ENCODE measurements around the gene ZEB1. TPM values are rescaled to one million over a fixed set of nuclear protein-coding genes. Genes with fewer than 3 reads are reported as not detected.
A peak's percentile ranks its signal among the peaks of the same experiment; 100 is the strongest.

ZEB1 gene
- total RNA-seq, 1 experiment from 2014 or later: 0.39 TPM

- Histone ChIP-seq H3K79me1 (ENCODE audit: insufficient read depth, low read depth, low read length, poor library complexity, severe bottlenecking) (no peaks in the 10 kb centered on the region), H2AK5ac (ENCODE audit: insufficient read length, low read length) (no peak overlapping the region), H3K23me2 (ENCODE audit: insufficient read length, low read depth, low read length, poor library complexity, severe bottlenecking) (no peaks in the 10 kb centered on the region), H3K79me2 (ENCODE audit: insufficient read depth, low read length) (no peaks in the 10 kb centered on the region), H3K18ac (ENCODE audit: insufficient read length, low read depth, low read length) (no peak overlapping the region), H2BK120ac (ENCODE audit: low read depth, low read length, poor library complexity, severe bottlenecking) (no peak overlapping the region), H3K27me3 (ENCODE audit: insufficient read depth, low read length) (no peaks in the 10 kb centered on the region), H3K4me2 (ENCODE audit: insufficient read depth, insufficient read length, low read length) (no peak overlapping the region), H3K56ac (ENCODE audit: insufficient read length, low read depth, low read length) (no peak overlapping the region), H3K27ac (ENCODE audit: insufficient read length, low read depth, low read length) (no peak overlapping the region), H2BK15ac (ENCODE audit: low read depth, low read length) (no peak overlapping the region), H3K23ac (ENCODE audit: insufficient read length, low read depth, low read length) (no peak overlapping the region), H4K91ac (ENCODE audit: insufficient read length, low read depth, low read length) (no peak overlapping the region), H2BK20ac (ENCODE audit: low read depth, low read length, poor library complexity, severe bottlenecking) (no peak overlapping the region), H3T11ph (ENCODE audit: low read length) (no peak overlapping the region), H3K14ac (ENCODE audit: insufficient read depth, low read length) (no peak overlapping the region), H3K4me1 (ENCODE audit: insufficient read depth, low read length) (no peaks in the 10 kb centered on the region), H3K9me3 (ENCODE audit: control insufficient read depth, low read depth, low read length) (no peaks in the 10 kb centered on the region), H2BK5ac (ENCODE audit: insufficient read length, low read length) (no peak overlapping the region), H3K4ac (ENCODE audit: low read depth, low read length) (no peak overlapping the region), H3K9ac (ENCODE audit: extremely low read depth, insufficient read length, low read length) (no peak overlapping the region), H4K8ac (replicated peaks; ENCODE audit: insufficient read length, low read depth, low read length) (no peak overlapping the region), H4K5ac (ENCODE audit: insufficient read length, low read depth, low read length) (no peak overlapping the region), H2AFZ (ENCODE audit: low read length) (no peak overlapping the region), H4K20me1 (ENCODE audit: control insufficient read depth, insufficient read depth, insufficient read length) (no peaks in the 10 kb centered on the region), H2BK12ac (ENCODE audit: insufficient read length, low read depth, low read length) (no peak overlapping the region)
- no peak overlapping the region for H3K4me3 Mint-ChIP-seq
- peak; percentile 87 for TF ChIP-seq CTCF (conservative IDR thresholded peaks at IDR 0.05)
- H3K4me1 Mint-ChIP-seq: peaks cover 5 to 7% of the 10 kb centered on the region in 2 experiments; a peak in 3 of 4 replicates
- peak overlapping the region in 2 of 3 experiments; percentile 52 to 73; a peak in 2 of 7 replicates for H3K27ac Mint-ChIP-seq
- H3K9me3 Mint-ChIP-seq: peaks cover 19 to 22% of the 10 kb centered on the region in 2 experiments
- WGBS (ENCODE audit: extremely low coverage, insufficient read length, low lambda C conversion rate): no CpG with 5 or more reads among the region's 4 CpGs
- peak; percentile 87 for DNase-seq
- H3K36me3 Mint-ChIP-seq (ENCODE audit: insufficient read depth in 1 of 3, low read depth in 3 of 3): peaks cover 7 to 12% (median 9%) of the 10 kb centered on the region in 3 experiments; a peak in 6 of 7 replicates
- H3K27me3 Mint-ChIP-seq (ENCODE audit: low read depth): no peaks in the 10 kb centered on the region
These were observed 148.9 kb downstream of the ZEB1 start for GRCh38 chr10:31467791-31468535.
